Measurements from ENCODE around the gene ATG13.

ATG13 gene

DNA sequence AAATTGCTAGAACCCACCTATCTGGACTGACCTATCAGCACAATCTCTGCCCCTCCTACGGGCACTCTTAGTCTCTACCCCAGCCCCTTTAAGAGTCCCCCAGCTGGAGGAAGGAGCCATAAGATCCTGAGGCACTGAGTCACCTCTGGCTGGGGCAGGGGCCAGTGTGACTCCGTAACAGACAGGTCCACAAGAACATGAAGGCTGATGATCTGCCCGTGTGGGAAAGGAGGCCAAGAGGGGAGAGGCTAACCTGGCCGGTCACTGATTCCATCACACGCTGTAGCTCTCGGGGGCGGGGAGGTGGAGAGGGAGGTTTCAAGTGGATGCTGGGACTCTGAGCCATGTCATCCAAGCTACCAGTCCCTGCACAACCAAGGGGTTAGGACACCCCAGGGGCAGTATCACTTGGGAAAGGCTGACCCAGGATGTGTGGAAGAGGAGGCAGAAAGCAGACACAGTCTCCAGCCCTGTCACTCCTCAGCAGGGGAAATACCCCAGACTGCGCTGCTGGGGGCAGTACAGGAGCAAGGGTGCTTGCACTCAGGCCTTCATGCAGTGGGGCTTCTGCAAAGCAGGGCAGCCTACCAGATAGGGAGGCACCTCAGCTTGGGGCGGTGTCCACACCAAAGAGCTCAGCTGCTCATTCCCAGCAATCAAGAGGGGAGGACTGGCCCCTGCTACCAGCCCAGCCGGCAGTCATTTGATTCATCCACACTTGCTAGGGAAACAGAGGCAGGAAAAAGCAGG is 60.8 kb downstream of the ATG13 start:
- H3K4me1 ChIP-seq (ENCODE audit: insufficient read depth, low read length): peaks cover 22% of the 10 kb centered on the region
- no peaks in the 10 kb centered on the region for H3K27me3 ChIP-seq (ENCODE audit: control insufficient read depth in 1 of 2, insufficient read depth in 2 of 2, low read length in 2 of 2)
- H3K9me3 ChIP-seq (ENCODE audit: low read length): no peaks in the 10 kb centered on the region
- H3K27ac ChIP-seq (ENCODE audit: low read depth, low read length): no peak overlapping the region
- H3K4me3 ChIP-seq (ENCODE audit: low read depth in 1 of 2, low read length in 2 of 2): no peak overlapping the region
- H3K36me3 ChIP-seq (ENCODE audit: insufficient read depth, low read length): peaks cover 54% of the 10 kb centered on the region
- H3K9ac ChIP-seq (ENCODE audit: low read length): no peak overlapping the region

DNA sequence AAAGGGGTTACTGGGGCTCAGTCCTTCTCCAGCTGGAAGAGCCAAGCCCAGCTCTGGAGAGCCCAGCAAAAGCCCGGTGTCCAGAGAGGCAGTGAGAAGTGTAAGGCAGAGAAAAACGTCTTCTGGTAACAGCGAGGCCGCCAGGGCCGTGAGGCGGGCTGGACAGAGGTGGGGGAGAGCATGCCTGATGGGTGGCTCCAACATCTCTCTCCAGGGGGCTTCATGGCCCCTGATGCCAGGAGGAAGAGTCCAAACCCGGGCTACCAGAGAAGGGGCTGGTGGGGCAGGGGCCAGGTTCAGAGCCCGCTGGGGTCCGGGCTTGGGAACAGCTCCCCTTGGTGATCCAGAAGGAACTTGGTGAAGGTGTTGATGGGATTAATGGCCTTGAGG is 61.4 kb downstream of the ATG13 start:
- Histone ChIP-seq H3K36me3 (ENCODE audit: insufficient read depth, low read length) (peaks cover 50% of the 10 kb centered on the region), H3K27me3 (ENCODE audit: control insufficient read depth in 1 of 2, insufficient read depth in 2 of 2, low read length in 2 of 2) (no peaks in the 10 kb centered on the region), H3K9ac (ENCODE audit: low read length) (no peak overlapping the region), H3K4me3 (ENCODE audit: low read depth in 1 of 2, low read length in 2 of 2) (no peak overlapping the region), H3K27ac (ENCODE audit: low read depth, low read length) (no peak overlapping the region), H3K4me1 (ENCODE audit: insufficient read depth, low read length) (peaks cover 22% of the 10 kb centered on the region), H3K9me3 (ENCODE audit: low read length) (no peaks in the 10 kb centered on the region)

DNA sequence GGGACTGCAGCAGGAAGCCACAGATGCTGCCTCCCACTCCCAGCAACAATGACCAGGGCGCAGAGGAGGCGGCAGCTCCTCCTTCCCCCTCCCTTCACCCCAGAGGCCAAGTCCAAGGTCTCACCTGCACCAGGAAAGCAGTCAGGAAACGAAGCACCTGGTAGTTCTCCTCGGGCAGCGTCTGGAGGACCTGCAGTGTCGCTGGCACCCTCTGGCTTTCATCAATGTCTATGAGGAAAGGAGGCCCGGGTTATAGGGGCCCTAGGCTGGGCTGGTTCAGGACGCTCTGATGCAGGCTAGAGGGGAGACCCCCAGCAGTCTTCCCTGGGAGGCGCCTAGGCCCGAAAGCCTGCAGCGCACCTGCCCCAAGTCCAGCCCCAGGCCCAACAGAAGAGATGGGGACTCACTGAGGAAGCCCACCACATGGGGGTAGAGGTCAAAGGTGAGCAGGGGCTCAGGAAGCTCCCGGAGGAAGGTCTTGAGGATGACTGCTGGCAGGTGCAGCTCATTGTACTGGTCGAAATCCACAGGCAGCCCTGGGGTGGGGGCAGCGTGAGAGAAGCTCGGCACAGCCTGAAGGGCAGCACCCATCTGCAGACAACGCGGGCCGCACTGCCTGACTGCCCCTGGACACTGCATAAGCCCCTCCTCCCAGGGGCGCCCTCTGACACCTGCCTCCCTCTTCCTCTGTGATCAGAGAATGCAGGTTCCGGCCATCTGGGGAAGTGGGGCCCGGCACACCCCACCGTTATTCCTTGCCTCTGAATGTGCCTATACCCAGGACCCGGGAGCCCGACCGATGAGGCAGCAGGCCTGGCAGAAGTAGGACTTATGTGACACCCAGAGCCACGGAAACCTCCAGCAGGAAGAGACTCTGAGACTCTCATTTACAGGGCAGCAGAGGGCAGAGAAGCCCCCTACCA is 62.1 kb downstream of the ATG13 start:
- no peak overlapping the region for H3K27ac ChIP-seq (ENCODE audit: low read depth, low read length)
- H3K9me3 ChIP-seq (ENCODE audit: low read length): no peaks in the 10 kb centered on the region
- H3K27me3 ChIP-seq (ENCODE audit: control insufficient read depth in 1 of 2, insufficient read depth in 2 of 2, low read length in 2 of 2): no peaks in the 10 kb centered on the region
- peaks cover 50% of the 10 kb centered on the region for H3K36me3 ChIP-seq (ENCODE audit: insufficient read depth, low read length)
- no peak overlapping the region for H3K9ac ChIP-seq (ENCODE audit: low read length)
- no peak overlapping the region for H3K4me3 ChIP-seq (ENCODE audit: low read depth in 1 of 2, low read length in 2 of 2)
- peaks cover 21% of the 10 kb centered on the region for H3K4me1 ChIP-seq (ENCODE audit: insufficient read depth, low read length)

DNA sequence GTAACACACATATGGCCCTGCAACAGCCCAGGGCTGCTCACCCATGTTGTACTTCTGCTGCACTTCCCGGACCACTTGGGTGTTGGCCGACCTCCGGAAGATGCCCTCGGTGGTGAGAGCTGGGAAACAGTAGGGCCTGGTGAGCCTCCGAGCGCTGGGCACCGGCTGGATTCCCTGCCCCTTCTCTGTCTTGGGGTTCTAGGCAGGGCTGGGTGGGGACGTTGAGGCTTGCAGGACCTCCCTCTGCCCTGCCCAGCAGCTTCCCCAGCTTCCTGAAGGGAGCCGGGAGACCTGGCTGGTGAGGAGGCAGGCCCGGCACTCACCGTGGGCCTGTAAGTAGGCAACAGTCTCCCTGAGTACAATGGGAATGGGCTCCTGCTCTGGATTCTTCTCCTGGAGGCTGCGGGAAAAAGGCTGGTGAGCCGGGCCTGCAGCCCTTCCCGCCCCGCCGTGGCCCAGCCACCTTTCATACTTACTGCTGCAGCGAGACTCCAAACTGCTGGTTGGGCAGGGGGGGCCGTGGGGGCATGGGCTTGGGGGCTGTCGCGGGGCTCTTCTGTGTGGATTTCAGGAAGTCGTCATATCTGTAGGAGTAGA is 62.9 kb downstream of the ATG13 start:
- no peak overlapping the region for H3K4me3 ChIP-seq (ENCODE audit: low read depth in 1 of 2, low read length in 2 of 2)
- H3K27me3 ChIP-seq (ENCODE audit: control insufficient read depth in 1 of 2, insufficient read depth in 2 of 2, low read length in 2 of 2): no peaks in the 10 kb centered on the region
- no peaks in the 10 kb centered on the region for H3K9me3 ChIP-seq (ENCODE audit: low read length)
- H3K27ac ChIP-seq (ENCODE audit: low read depth, low read length): no peak overlapping the region
- H3K9ac ChIP-seq (ENCODE audit: low read length): no peak overlapping the region
- H3K36me3 ChIP-seq (ENCODE audit: insufficient read depth, low read length): peaks cover 50% of the 10 kb centered on the region
- peaks cover 13% of the 10 kb centered on the region for H3K4me1 ChIP-seq (ENCODE audit: insufficient read depth, low read length)

DNA sequence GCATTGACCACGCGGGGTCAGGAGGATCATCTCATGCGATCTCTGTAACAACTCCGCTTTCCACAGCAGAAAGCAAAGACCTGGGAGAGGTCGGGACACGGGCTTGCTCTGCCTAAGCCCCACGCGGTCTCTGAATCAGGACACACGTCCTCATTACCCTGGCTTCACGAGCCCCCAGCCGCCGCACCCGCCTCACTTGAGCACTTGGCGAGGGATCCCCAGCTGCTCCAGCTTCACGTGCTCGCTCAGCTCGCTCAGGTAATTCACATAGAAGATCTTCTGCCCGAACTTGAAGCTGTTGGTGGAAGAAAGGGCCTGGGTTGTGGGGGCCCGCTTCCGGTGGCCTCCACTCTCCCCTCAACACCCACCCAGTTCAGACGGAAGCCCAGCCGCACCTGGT is 63.5 kb downstream of the ATG13 start:
- no peaks in the 10 kb centered on the region for H3K27me3 ChIP-seq (ENCODE audit: control insufficient read depth in 1 of 2, insufficient read depth in 2 of 2, low read length in 2 of 2)
- peaks cover 8% of the 10 kb centered on the region for H3K4me1 ChIP-seq (ENCODE audit: insufficient read depth, low read length)
- H3K9me3 ChIP-seq (ENCODE audit: low read length): no peaks in the 10 kb centered on the region
- H3K27ac ChIP-seq (ENCODE audit: low read depth, low read length): no peak overlapping the region
- H3K9ac ChIP-seq (ENCODE audit: low read length): no peak overlapping the region
- H3K36me3 ChIP-seq (ENCODE audit: insufficient read depth, low read length): peaks cover 51% of the 10 kb centered on the region
- H3K4me3 ChIP-seq (ENCODE audit: low read depth in 1 of 2, low read length in 2 of 2): no peak overlapping the region

DNA sequence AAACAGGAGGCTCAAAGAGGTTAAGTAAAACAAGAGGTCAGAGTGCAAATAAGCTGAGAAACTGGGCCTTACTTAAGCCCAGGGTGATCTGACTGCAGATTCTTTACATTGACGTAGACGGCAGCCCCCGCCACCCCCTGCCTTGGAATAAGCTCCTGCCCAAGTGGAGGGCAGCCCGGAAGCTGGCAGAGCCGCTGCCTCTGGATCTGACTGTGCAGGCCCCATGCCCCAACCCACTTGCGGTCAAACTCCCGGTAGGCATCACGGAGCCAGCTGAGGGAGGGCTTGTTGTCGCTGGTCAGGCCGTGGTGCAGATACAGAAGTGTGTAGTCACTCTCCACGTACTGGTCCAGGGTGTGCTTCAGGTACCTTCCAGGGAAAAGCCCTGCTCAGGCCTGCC is 64.5 kb downstream of the ATG13 start:
- Histone ChIP-seq H3K4me1 (ENCODE audit: insufficient read depth, low read length) (peaks cover 4% of the 10 kb centered on the region), H3K4me3 (ENCODE audit: low read depth in 1 of 2, low read length in 2 of 2) (no peak overlapping the region), H3K9me3 (ENCODE audit: low read length) (no peaks in the 10 kb centered on the region), H3K36me3 (ENCODE audit: insufficient read depth, low read length) (peaks cover 57% of the 10 kb centered on the region), H3K27me3 (ENCODE audit: control insufficient read depth in 1 of 2, insufficient read depth in 2 of 2, low read length in 2 of 2) (no peaks in the 10 kb centered on the region), H3K9ac (ENCODE audit: low read length) (no peak overlapping the region), H3K27ac (ENCODE audit: low read depth, low read length) (no peak overlapping the region)

DNA sequence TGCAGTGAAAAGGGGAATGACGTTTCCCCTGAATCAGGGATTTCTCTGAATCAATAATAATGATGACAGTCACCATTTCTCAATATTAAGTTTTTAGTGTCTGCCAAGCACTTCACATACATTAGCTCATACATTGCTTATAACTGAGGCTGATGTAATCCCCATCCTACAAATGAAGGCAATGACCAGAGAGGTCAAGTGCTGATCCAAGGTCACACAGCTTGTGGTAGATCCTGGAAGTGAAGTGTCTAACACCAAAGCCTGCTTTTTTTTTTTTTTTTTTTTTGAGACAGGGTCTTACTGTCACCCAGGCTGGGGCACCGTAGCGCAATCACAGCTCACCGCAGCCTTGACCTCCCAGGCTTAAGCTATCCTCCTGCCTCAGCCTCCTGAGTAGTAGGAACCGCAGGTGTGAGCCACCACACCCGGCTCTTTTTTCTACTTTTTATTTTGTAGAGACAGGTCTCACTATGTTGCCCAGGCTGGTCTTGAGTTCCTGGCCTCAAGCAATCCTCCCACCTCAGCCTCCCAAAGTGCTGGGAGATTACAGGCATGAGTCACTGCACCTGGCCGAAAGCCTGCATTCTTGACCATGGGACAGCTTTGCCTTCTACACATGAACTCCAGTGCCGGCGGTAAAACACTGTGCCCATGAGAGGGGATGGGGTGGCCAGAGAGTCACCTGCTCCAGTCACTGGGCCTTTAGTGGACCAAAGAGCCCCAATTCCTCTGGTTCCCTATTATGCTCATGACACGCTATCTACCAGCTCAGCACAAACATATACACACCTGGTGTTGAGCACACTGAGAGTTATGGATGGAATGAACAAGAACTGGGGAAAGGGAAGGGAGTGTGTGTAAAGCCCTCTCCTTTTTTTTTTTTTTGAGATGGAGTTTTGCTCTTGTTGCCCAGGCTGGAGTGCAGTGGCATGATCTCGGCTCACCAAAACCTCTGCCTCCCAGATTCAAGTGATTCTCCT is 65.7 kb downstream of the ATG13 start:
- H3K9ac ChIP-seq (ENCODE audit: low read length): no peak overlapping the region
- H3K9me3 ChIP-seq (ENCODE audit: low read length): no peaks in the 10 kb centered on the region
- peaks cover 7% of the 10 kb centered on the region for H3K4me1 ChIP-seq (ENCODE audit: insufficient read depth, low read length)
- H3K27ac ChIP-seq (ENCODE audit: low read depth, low read length): no peak overlapping the region
- no peaks in the 10 kb centered on the region for H3K27me3 ChIP-seq (ENCODE audit: control insufficient read depth in 1 of 2, insufficient read depth in 2 of 2, low read length in 2 of 2)
- peaks cover 60% of the 10 kb centered on the region for H3K36me3 ChIP-seq (ENCODE audit: insufficient read depth, low read length)
- H3K4me3 ChIP-seq (ENCODE audit: low read depth in 1 of 2, low read length in 2 of 2): no peak overlapping the region

DNA sequence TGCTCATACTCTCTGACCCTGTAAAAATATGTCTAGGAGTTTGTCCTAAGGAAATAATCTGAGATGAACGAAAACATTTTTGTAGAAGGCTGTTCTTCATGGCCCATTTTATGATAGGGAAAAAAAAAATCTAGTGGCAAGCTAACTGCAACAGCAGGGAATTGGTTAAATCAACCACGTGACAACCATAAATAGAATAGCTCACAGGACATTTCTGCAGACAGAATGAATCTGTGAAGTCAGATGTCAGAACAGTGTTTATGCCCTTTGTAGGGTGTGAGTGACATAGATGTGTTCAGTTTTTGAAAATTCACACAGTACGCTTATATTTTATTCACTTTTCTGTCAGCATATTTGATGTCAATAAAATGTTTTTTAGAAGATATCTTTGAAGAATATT is 67.0 kb downstream of the ATG13 start:
- H3K9me3 ChIP-seq (ENCODE audit: low read length): no peaks in the 10 kb centered on the region
- no peaks in the 10 kb centered on the region for H3K27me3 ChIP-seq (ENCODE audit: control insufficient read depth in 1 of 2, insufficient read depth in 2 of 2, low read length in 2 of 2)
- H3K27ac ChIP-seq (ENCODE audit: low read depth, low read length): no peak overlapping the region
- no peak overlapping the region for H3K9ac ChIP-seq (ENCODE audit: low read length)
- no peak overlapping the region for H3K4me3 ChIP-seq (ENCODE audit: low read depth in 1 of 2, low read length in 2 of 2)
- H3K36me3 ChIP-seq (ENCODE audit: insufficient read depth, low read length): peaks cover 50% of the 10 kb centered on the region
- H3K4me1 ChIP-seq (ENCODE audit: insufficient read depth, low read length): peaks cover 8% of the 10 kb centered on the region

DNA sequence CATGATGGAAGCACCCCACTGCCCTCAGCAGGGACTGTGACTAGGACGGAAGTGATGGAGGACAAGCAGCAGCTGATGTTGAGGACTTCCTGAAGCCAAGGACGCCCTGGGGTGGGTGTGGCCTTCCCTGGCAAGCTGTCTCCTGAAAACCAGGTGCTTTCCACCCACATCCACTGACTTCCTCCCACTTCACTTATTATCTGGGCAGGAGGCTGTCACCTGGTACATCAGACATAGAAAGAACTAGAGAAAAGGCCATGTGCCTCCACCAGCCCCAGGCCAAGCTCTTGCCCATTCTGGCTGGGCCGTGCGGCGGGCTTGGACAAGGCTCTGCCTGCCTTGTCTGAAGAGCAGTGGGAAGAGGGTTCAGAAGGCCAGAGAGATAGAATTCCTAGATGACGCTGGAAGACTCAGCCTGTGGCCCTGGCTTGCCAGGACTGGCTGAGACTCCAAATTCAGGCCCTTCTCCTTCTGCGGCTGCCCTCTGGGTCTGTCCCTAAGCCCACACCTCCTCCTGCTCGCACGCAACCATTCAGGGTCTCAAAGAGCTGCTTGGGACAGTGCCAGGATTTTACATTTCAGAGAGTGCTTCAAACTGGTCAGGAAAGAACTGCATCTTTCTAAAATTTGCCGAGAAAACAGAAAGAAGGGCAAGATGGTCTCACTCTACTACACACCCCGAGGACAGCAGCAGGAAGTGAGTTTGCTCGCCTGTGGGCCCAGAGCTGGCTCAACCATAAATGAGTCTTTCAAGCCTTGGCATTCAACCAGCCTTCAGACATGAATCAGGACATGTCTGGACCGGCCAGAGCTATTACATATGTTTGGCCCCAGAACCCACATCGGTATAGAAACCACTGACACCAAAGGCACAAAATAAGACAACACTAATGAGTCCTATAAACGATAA is 69.8 kb downstream of the ATG13 start:
- H3K27ac ChIP-seq (ENCODE audit: low read depth, low read length): no peak overlapping the region
- peaks cover 32% of the 10 kb centered on the region for H3K36me3 ChIP-seq (ENCODE audit: insufficient read depth, low read length)
- no peak overlapping the region for H3K9ac ChIP-seq (ENCODE audit: low read length)
- H3K4me1 ChIP-seq (ENCODE audit: insufficient read depth, low read length): peaks cover 8% of the 10 kb centered on the region
- no peaks in the 10 kb centered on the region for H3K27me3 ChIP-seq (ENCODE audit: control insufficient read depth in 1 of 2, insufficient read depth in 2 of 2, low read length in 2 of 2)
- no peak overlapping the region for H3K4me3 ChIP-seq (ENCODE audit: low read depth in 1 of 2, low read length in 2 of 2)
- H3K9me3 ChIP-seq (ENCODE audit: low read length): no peaks in the 10 kb centered on the region

DNA sequence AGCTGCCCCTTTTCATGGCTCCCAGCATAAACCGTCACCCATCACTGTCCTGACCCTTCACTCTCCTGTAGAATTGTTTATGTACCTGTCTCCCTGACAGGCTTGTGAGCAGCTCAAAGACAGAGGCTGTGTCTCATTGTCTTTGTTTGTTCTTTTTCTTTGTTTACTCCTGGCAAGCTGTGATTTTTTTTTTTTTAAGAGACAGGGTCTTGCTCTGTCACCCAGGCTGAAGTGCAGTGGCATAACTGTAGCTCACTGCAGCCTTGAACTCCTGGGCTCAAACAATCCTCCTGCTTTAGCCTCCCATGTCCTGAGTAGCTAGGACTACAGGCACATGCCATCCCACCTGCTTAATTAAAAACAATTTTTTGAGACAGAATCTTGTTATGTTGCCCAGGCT is 73.3 kb downstream of the ATG13 start:
- H3K9me3 ChIP-seq (ENCODE audit: low read length): no peaks in the 10 kb centered on the region
- H3K4me3 ChIP-seq (ENCODE audit: low read depth in 1 of 2, low read length in 2 of 2): no peak overlapping the region
- H3K27ac ChIP-seq (ENCODE audit: low read depth, low read length): no peak overlapping the region
- peaks cover 19% of the 10 kb centered on the region for H3K4me1 ChIP-seq (ENCODE audit: insufficient read depth, low read length)
- H3K9ac ChIP-seq (ENCODE audit: low read length): no peak overlapping the region
- H3K36me3 ChIP-seq (ENCODE audit: insufficient read depth, low read length): peaks cover 59% of the 10 kb centered on the region
- H3K27me3 ChIP-seq (ENCODE audit: control insufficient read depth in 1 of 2, insufficient read depth in 2 of 2, low read length in 2 of 2): no peaks in the 10 kb centered on the region
